ENCODE measurements around the gene TRNP1. TPM values are rescaled to one million over a fixed set of nuclear protein-coding genes. Genes with fewer than 3 reads are reported as not detected.

The TRNP1 gene
- total RNA-seq, 4 donors from 2014 or later: 33.6 to 50.3 (median 41.5) TPM

- H3K27ac ChIP-seq (replicated peaks in 1 of 4): peak overlapping the region; percentile 93 to 97 (median 95)
- no peak for DNase-seq (ENCODE audit: extremely low spot score)
- TF ChIP-seq POLR2A (IDR thresholded peaks at IDR 0.05; ENCODE audit: low read depth) (no peak), POLR2AphosphoS5 (IDR thresholded peaks at IDR 0.05) (peak in 1 of 2 donors; percentile 1)
- no peaks in the 10 kb centered on the region for H3K36me3 ChIP-seq
- H3K9me3 ChIP-seq: no peaks in the 10 kb centered on the region
- intact Hi-C loops (cut with DNase I): loop anchor here (2.0 kb wide), 1 partner anchor 105 kb away; no protein-coding TSS in a partner anchor
- H3K4me3 ChIP-seq: peak overlapping the region; percentile 75 to 93 (median 88)
- peaks cover 0 to 26% (median 6%) of the 10 kb centered on the region in 4 donors for H3K27me3 ChIP-seq
- H3K4me1 ChIP-seq: peaks cover 42 to 65% (median 61%) of the 10 kb centered on the region in 4 donors
- WGBS: 0% methylated on average over 10 of the region's 97 CpGs
Observed at GRCh38 chr1:26994020-26994786, 711 bp downstream of the TRNP1 start.

DNA sequence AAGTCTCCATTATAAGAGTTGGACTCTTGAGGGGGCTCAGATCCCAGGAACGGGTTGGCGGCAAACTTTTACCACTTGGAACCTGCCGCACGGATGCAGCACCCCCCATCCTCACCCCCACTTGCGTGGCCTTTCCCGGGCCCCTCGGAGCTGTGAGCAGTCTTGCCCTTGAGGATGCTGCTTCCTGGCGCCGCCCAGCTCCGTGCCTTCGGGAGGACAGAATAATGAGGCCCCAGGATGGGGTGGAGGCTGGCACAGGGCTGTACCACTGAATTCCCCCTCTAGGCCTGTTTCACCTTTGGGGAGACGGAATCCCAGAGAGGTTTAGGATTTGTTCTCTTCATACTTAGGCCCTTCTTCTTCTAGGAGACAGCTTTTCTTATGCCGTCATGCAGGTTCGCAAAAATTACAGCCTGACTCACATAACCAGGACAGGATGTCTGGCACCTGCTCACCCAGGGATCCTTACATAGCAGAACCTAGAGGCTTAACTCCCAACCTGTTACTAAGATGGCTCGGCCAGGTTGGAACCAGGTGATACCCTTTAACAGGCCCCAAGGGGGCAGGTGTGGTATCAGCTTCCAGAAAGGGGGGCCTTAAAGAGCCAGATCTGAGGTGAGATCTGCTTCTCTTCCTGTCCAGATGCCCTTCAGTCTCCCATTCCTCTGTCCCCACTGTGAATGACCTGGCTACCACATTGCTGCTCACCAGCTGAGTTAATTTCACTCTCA is 1.5 kb downstream of the TRNP1 start:
- Histone ChIP-seq H3K4me1 (peaks cover 48 to 72% (median 68%) of the 10 kb centered on the region in 4 donors), H3K9me3 (no peaks in the 10 kb centered on the region), H3K4me3 (peak overlapping the region; percentile 75 to 93 (median 88)), H3K27me3 (peaks cover 0 to 26% (median 6%) of the 10 kb centered on the region in 4 donors), H3K27ac (replicated peaks in 1 of 4) (peak overlapping the region; percentile 93 to 97 (median 95)), H3K36me3 (no peaks in the 10 kb centered on the region)
- DNase-seq (ENCODE audit: extremely low spot score): no peak
- 60% methylated on average over 4 of the region's 15 CpGs for WGBS
- intact Hi-C loops (cut with DNase I): loop anchor here (2.0 kb wide), 1 partner anchor 104 kb away; no protein-coding TSS in a partner anchor
- TF ChIP-seq CTCF (IDR thresholded peaks at IDR 0.05) (no peak), POLR2AphosphoS5 (IDR thresholded peaks at IDR 0.05) (peak in 1 of 2 donors; percentile 18), EP300 (IDR thresholded peaks at IDR 0.05) (no peak), POLR2A (IDR thresholded peaks at IDR 0.05; ENCODE audit: low read depth) (no peak)

GRCh38 chr1:26996024-26996423 is 2.5 kb downstream of the TRNP1 start:
- Histone ChIP-seq H3K9me3 (no peaks in the 10 kb centered on the region), H3K4me3 (peak overlapping the region in 1 of 4 donors; percentile 93), H3K27me3 (peaks cover 0 to 26% (median 6%) of the 10 kb centered on the region in 4 donors), H3K4me1 (peaks cover 59 to 83% (median 79%) of the 10 kb centered on the region in 4 donors), H3K36me3 (no peaks in the 10 kb centered on the region), H3K27ac (replicated peaks in 1 of 4) (peak overlapping the region; percentile 93 to 97 (median 95))
- 44% methylated on average over 1 of the region's 1 CpG for WGBS
- DNase-seq (ENCODE audit: extremely low spot score): no peak
- intact Hi-C loops (cut with DNase I): no loop called here
- TF ChIP-seq POLR2AphosphoS5 (IDR thresholded peaks at IDR 0.05): no peak
- TF ChIP-seq CTCF (IDR thresholded peaks at IDR 0.05): no peak
- no peak for TF ChIP-seq EP300 (IDR thresholded peaks at IDR 0.05)

- Histone ChIP-seq H3K27ac (replicated peaks in 1 of 4) (peak overlapping the region; percentile 93 to 97 (median 95)), H3K4me3 (no peak overlapping the region), H3K4me1 (peaks cover 65 to 89% (median 86%) of the 10 kb centered on the region in 4 donors)
Observed at GRCh38 chr1:26996665-26997064, 3.2 kb downstream of the TRNP1 start.

More at GRCh38 chr1:26996665-26997064, 3.2 kb downstream of the TRNP1 start:
- Histone ChIP-seq H3K27me3 (peaks cover 0 to 21% (median 6%) of the 10 kb centered on the region in 4 donors), H3K9me3 (no peaks in the 10 kb centered on the region), H3K36me3 (no peaks in the 10 kb centered on the region)
- DNase-seq (ENCODE audit: extremely low spot score): no peak
- intact Hi-C loops (cut with DNase I): no loop called here
- WGBS: 76% methylated on average over 4 of the region's 4 CpGs
- TF ChIP-seq EP300 (IDR thresholded peaks at IDR 0.05): no peak
- TF ChIP-seq POLR2AphosphoS5 (IDR thresholded peaks at IDR 0.05): no peak
- no peak for TF ChIP-seq POLR2A (IDR thresholded peaks at IDR 0.05; ENCODE audit: low read depth)
- no peak for TF ChIP-seq CTCF (IDR thresholded peaks at IDR 0.05)
